Measurements from ENCODE around the gene MYO18A.

MYO18A gene

DNA sequence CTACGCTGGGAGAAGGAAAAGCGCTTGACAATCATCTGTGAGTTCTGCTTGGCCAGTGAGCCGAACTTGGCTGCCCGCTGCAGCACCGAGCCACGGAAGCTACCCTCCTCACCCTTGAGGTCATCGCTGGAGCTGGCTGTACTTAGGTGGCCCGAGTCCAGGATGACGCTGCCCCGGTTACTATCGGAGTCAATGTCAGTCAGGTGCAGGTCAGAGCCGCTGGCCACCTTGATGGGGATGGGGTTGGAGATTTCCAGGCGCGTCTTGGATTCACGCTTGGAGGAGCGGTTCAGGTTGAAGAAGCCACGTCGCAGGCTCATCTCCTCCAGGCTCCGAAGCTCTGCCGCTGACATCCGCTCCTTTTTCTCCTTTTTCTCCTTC, 13.7 kb downstream of the MYO18A start:
- no peak for DNase-seq

GRCh38 chr17:29165800-29166506, 14.2 kb downstream of the MYO18A start:
- no peak for DNase-seq

DNA sequence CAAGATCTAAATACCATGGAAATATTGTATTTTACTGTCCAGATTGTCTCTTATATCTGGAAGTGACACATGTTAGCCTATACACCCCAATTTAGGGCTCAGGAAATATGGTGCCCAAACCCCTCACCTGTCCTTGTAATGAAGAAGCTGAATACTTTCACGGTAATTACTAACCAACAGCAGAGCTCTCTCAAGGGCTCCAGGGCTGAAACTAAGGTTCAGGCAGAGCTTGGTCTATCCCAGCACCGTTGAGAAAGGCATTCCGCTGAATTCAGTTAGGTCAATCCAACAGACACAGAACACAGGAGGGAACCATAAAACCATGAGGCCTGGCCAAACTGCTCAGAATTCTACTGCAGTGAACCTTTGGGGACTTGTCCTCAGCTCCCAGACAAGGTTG, 14.9 kb downstream of the MYO18A start:
- no peak for DNase-seq

GRCh38 chr17:29163563-29163962, 16.6 kb downstream of the MYO18A start:
- no peak for DNase-seq

DNA sequence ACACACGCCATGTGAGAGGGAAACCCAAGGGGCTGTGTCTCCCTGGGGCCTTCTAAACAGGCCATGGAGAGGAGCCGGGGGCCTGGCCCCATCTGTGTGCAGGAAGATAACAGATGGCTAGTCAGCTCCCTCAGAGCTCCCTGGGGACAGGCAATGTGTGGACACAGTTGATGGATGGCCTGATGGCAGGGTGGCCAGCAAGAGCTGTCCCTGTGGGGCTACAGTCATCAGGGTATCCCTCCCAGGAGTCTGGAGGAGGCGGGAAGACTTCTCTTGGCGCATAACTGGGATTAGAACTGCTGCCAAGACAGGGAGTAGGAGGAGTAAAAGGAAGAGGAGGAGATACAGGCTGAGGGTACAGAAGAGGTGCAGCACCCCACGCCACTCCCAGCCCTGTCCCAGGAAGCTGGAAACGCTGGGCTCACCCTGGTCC, 17.3 kb downstream of the MYO18A start:
- no peak for DNase-seq

DNA sequence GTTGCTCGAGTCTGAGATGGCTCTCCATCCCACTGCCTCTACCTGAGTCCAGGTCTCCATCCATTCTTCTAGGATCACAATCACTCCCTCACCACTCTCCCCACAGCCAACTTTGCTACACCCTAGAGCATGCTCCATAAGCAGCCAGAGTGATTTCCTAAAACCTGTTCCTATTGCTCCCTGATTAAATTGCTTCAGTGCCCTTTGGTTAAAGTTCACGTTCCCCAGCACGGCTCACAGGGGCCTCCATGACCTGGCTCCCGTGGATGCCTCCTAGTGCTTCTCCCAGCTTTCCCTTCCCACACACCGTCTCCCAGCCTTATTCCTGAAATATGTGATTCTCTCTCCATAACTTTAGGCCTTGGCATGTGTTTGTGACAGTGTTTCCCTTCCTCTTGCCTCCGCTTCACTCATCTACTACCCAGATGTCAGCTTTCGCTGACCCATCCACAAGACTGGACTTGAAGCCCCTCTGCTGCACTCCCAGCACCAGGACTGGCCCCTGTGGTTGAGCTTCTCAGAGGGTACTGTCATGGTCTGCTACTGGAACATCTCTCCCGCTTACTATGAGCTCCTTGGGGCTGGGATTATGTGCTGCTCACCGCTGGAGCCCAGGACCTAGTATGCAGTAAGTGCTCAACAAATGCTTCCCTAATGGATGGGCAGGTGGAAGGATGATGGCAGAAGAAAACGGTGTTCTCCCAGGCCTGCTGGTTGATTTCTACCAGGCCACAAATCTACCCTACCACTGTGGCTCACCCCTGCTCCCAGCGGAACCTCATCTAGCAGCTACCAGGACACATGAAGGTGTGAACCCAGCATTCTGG, 17.9 kb downstream of the MYO18A start:
- DNase-seq: no peak

DNA sequence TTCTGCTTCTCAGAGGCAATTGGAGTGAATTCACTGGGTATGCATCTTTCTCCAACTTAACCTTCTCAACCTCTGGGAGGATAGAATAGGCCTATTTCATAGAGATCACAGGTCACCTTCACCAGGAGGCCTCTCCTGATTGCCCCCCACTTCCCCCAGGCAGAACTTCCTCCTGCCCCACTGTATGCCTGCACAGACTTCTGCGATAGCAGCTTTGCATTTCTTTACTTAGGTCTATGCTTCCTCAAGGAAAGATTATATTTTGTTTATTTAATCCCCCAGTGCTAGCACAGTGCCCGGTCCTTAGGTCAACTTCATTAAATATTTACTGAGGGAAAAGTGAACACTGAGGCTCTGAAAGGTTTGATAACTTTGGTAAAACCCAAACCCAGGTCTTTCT, 19.9 kb downstream of the MYO18A start:
- no peak for DNase-seq

DNA sequence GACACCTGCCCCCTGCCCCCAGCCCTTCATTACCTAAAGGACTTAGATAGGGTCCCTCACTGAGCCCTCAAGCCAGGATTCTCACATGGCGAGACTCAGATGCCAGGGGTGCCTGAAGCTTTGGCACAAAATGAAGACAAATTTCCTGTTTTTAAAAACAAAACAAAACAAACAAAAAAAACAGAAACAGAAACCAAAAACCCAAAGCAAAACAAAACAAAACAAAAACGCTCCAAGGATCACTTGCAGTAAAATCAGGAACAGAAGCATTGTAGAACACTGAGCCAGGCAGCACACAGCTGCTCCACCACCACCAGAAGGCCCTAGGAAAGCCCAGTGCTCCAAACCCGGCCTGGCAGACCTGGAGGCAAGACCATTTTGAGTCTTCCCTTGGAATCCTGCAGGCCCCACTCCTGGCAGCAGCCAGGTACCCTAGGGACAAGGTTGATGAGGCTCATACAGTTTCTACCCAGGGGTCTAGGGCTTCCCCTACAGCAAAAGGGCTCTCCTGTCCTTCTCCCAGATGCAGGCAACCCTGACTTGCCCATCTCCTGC, 20.8 kb downstream of the MYO18A start:
- no peak for DNase-seq

- DNase-seq: no peak
Observed at GRCh38 chr17:29158488-29159275, 21.5 kb downstream of the MYO18A start.

DNA sequence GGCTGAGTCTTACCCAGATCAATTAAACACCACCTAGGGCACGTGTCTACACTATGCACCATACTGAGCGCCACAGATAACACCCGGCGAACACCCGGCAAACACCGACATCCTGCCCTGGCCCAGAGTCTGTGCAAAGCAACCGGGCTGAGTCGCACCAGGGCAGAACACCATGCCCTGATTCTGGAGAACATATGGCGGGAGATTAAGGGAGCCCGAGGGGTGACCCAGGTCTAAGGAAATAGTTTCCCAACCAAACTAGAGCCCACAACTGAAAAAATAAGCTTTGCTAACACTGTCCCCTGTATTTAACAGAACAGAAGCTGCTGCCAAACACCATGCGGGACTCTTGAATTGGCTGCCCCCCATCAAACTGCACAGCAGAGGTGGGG, 22.1 kb downstream of the MYO18A start:
- DNase-seq: no peak

DNA sequence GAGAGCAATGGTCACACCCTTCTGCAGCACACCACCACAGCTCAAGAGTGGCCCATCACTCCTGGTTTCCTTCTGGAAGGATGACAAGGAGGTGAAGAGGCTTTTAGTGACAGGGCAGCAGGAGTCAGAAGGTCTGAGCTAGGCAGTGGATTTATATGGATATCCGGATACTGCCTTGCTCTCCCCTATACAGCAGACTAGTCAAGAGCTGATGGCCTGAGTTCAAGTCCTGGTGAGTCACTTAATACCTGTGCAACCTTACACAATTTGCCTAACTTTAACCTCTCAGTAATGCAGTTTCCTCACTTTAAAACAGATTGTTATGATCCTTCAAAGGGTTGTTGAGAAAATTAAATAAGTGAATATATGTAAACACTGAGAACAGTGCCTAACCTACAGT, 22.9 kb downstream of the MYO18A start:
- no peak for DNase-seq

- DNase-seq: no peak
Observed at GRCh38 chr17:29156781-29157180, 23.4 kb downstream of the MYO18A start.

GRCh38 chr17:29155966-29156338, 24.2 kb downstream of the MYO18A start:
- DNase-seq: no peak

GRCh38 chr17:29155227-29155965, 24.8 kb downstream of the MYO18A start:
- peak; percentile 44 to 57 for DNase-seq

GRCh38 chr17:29154516-29155226, 25.5 kb downstream of the MYO18A start:
- no peak for DNase-seq

DNA sequence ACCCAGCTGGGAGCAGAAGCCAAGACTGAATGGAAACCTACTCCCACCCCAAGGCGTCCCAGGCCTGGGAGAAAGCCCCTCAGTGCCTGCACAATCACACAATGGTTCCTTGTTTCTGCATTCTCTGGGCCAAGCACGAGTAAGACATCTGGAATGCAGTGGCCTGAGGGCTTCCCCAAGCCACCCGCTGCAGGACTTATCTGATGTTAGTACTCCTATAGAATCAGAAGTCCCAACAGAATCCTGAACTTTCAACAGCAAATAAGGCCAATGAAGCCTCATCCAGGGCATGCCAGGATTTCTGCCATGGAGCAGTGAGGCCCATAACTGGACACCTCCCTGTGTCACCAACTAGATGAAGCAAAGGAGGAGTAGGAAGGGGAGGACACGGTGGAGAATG, 28.6 kb downstream of the MYO18A start:
- DNase-seq: no peak

- no peak for DNase-seq
Observed at GRCh38 chr17:29150161-29150560, 30.0 kb downstream of the MYO18A start.

GRCh38 chr17:29149431-29150064, 30.6 kb downstream of the MYO18A start:
- peak in 1 of 2 donors; percentile 55 for DNase-seq

GRCh38 chr17:29148790-29149430, 31.3 kb downstream of the MYO18A start:
- DNase-seq: peak; percentile 92 to 93

DNA sequence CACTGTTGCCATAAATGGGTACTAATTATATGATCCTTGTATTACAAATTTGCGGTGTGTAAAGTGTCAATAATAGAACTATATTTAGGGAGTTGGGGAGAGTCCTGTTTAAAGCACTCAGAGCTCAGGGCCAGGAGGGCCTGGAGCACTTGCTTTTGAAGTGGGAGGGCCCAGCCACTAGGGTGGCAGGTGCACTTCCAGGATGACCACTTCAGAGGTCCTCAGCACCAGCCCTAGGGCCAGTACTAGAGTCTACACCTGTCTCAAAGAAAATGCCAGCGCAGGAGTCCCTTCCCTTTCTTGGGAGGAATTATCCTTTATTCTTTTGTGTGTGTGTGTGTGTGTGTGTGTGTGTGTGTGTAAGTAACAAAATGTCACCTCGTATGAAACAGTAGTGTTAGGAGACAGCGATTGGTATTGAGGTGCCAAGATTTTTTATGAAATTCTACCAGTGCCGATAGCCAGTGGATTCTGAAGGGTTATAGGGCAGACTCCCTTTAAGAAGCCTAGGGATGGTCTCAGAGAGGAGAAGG, 31.9 kb downstream of the MYO18A start:
- DNase-seq: no peak

GRCh38 chr17:29147682-29148081, 32.5 kb downstream of the MYO18A start:
- no peak for DNase-seq
